C4-2B (cell line): ENCODE results near the gene CAMK4.

Experiments
- H3K27ac ChIP-seq: fragments of 450-650 bp; 2 replicates; pipeline ENCODE4 v1.5.1; 2017
- ZFX ChIP-seq: fragments of 450-650 bp; IDR thresholded peaks from 2 replicates; pipeline ENCODE4 v1.6.1; 2017
- TF ChIP-seq, protein P1 (sequence below): fragments of 450-650 bp; conservative IDR thresholded peaks from 2 replicates; pipeline ENCODE4 v1.5.1; 2017; ENCODE audit warnings: mild to moderate bottlenecking

CAMK4 gene

DNA sequence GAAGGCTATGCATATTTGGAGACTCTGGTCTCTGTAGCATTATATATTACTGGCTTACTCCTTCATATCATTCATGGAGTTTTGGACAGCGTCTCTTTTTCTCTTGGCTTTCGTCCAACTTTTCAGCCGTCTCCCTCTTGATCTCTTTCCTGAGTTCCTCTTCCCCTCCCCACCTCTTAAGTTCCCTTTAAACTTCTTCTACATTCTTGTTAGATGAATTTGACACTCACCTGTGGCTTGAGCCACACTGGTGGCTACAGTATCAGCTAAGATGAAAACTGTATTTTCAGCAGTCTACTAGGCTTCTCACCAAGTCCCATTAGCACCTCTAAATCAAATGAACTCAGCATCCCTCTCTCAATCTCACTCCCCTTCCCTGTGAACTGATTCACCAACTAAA lies 160.0 kb downstream of the CAMK4 start:
- TF ChIP-seq ZFX = no peak
- TF ChIP-seq, protein P1, sequence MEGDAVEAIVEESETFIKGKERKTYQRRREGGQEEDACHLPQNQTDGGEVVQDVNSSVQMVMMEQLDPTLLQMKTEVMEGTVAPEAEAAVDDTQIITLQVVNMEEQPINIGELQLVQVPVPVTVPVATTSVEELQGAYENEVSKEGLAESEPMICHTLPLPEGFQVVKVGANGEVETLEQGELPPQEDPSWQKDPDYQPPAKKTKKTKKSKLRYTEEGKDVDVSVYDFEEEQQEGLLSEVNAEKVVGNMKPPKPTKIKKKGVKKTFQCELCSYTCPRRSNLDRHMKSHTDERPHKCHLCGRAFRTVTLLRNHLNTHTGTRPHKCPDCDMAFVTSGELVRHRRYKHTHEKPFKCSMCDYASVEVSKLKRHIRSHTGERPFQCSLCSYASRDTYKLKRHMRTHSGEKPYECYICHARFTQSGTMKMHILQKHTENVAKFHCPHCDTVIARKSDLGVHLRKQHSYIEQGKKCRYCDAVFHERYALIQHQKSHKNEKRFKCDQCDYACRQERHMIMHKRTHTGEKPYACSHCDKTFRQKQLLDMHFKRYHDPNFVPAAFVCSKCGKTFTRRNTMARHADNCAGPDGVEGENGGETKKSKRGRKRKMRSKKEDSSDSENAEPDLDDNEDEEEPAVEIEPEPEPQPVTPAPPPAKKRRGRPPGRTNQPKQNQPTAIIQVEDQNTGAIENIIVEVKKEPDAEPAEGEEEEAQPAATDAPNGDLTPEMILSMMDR = no peak
- no peak overlapping the region for H3K27ac ChIP-seq

DNA sequence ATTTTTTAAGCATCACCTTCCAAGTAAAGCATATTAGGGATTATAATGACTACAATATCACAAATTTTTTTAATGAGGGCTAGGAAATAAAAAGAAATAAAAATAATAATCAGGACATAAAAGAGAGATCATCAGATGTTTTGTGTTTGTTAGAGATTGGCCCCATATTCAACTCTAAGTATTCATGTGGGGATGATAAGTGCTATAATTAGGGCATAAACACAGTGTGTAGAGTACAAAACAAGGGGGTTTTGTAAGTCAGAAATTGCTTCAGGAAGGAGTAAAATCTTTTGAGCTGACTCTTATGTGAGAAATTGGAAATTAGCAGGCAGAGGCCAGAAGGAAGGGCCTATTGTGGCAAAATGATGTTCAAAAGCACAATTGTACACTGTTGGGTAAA lies 160.9 kb downstream of the CAMK4 start:
- no peak overlapping the region for H3K27ac ChIP-seq
- no peak for TF ChIP-seq ZFX
- TF ChIP-seq, protein P1 = no peak

DNA sequence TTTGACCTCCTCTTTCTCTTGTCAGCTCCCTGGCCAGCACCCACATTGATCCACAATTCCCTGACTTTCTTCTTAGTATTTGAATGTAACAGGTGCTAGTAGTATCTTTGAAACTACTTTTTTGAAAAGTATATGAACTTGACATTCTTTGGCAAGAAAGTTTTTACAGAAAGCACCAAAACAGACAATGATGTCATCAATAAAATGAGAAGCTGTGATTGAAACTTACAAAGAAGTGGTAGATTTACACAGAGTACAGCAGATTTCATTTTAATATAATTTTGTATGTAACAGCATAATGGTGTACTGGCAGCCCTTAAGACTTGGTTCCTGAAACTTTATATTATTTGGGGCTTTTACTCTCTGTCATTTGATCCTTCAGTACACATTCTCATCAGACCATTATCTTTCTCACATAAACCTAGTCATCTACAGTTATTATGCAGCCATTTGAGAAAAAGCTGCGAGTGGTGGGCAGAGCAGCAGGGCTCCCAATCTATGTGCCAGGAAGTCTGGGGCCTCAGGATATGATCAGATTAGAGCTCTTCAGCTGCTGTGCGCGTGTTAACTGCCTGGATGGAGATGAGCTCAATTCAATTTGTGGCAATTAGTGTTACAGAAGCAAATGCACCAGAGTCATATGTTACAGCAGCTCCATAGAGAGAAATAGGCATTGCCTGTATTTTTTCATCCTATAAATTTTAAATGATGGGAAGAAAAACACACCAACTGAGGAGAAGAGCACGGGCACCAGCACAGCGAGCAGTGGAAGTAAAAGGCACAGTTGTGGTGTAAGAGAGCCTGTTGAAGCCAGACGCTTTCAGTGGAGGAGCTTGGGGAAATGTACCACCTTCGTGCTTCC lies 162.0 kb downstream of the CAMK4 start:
- no peak overlapping the region for H3K27ac ChIP-seq
- TF ChIP-seq, protein P1 = no peak
- TF ChIP-seq ZFX = no peak

DNA sequence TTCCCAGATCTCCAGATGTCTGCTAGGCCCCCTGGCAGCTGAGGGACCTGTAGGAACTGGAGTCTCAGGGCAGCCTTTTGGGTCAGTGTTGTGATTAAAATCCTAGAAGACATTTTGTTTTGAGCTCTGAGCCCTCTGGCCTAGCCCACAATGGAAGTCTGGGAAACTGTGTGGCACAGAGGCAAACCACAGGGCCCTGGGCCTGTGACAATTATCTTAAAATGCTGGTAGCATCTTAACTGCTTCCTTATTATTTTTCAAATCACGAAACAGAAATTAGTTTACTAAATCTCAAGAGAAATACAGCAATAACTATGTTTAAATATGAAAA lies 162.6 kb downstream of the CAMK4 start:
- no peak overlapping the region for H3K27ac ChIP-seq
- TF ChIP-seq, protein P1 = no peak
- TF ChIP-seq ZFX = no peak

DNA sequence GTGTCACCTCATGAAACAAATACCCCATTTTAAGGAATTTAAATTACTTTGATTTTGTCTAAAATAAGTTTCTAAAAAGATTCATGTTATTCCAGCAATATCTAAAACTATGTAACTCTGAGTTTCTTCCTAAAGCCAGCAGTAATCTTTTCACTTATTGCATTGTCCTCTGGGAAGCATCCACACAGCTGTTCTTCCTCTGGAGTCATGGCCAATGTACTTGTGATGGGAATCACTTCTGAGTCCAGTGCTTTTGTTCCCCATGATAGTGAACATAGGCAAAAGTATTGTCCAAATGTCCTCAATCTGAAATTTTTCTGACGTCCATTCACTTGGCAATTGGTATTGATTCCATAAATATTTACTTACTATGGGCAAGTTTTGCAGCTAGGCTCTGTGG lies 163.2 kb downstream of the CAMK4 start:
- H3K27ac ChIP-seq = no peak overlapping the region
- no peak for TF ChIP-seq ZFX
- TF ChIP-seq, protein P1 = no peak

DNA sequence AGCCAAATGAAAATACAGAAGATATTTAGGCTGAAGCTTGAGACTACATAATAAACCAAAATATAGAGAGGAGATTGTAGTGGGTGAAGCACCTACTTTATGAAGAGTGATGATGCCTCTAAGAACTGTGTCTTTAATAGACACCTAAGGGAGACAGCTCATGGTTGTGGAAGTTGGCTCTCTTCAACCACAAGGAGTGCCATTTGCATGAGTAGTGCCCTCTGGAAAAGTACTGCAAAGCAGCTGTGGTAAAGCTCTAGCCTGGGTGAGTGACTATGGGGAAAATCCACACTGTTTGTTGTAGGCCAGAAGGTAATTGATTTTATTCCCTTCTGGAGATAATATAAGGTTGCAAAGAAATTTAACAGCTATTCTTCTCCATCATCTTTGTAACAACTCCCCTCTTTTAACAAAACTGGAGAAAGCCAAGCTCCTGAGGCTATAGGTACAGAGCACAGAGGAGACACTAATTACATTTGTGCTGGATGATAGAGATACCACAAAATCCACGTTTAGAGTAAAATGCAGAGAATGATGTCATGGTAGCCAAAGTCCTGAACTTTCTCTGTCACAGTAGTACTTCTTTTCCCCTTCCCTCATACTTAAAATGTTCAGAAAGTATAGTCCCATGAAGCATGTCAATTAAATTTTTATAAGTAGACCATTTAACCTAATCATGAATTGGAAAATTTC lies 165.4 kb downstream of the CAMK4 start:
- H3K27ac ChIP-seq = no peak overlapping the region
- TF ChIP-seq ZFX = no peak

DNA sequence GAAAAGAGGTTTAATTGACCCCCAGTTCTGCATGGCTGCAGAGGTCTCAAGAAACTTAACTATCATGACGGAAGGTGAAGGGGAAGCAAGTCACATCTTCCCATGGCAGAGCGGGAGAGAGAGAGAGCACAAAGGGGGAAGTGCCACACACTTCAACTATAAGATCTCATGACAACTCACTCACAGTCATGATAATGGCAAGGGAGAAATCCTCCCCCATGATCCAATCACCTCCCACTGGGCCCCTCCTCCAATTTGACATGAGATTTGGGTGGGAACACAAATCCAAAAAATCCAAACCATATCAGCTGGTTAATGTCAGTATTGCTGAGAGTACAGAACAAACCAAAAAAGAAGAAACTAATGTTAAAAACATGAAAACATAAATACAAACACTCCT lies 168.0 kb downstream of the CAMK4 start:
- no peak overlapping the region for H3K27ac ChIP-seq
- TF ChIP-seq, protein P1 = no peak
- no peak for TF ChIP-seq ZFX
